Ascending aorta (tissue), 2 donors: Measurements from ENCODE around the gene SYCN. TPM values are rescaled to one million over a fixed set of nuclear protein-coding genes. Genes with fewer than 3 reads are reported as not detected.

Experiments used
- DNase-seq, 2 donors: peaks; one replicate each; pipeline ENCODE4 v3.0.0-alpha.2; 2019; ENCODE audit warnings: low spot score in 2 of 2
- H3K27ac ChIP-seq, 2 donors: fragments of 200-600 bp; sonication (generic); one replicate each; pipeline ENCODE4 v1.5.1; 2016 to 2017; ENCODE audit warnings: mild to moderate bottlenecking in 1 of 2
- H3K27me3 ChIP-seq: fragments of 200-600 bp; sonication (generic); one replicate; pipeline ENCODE4 v1.5.1; 2017
- H3K36me3 ChIP-seq, 2 donors: fragments of 200-600 bp; sonication (generic); one replicate each; pipeline ENCODE4 v1.5.1; 2016
- H3K4me1 ChIP-seq, 2 donors: fragments of 200-600 bp; sonication (generic); one replicate each; pipeline ENCODE4 v1.5.1; 2016 to 2017; ENCODE audit warnings: mild to moderate bottlenecking in 1 of 2
- H3K4me3 ChIP-seq, 2 donors: fragments of 200-600 bp; sonication (generic); one replicate each; pipeline ENCODE4 v1.5.1; 2016 to 2017; ENCODE audit warnings: mild to moderate bottlenecking in 1 of 2
- H3K9me3 ChIP-seq, 2 donors: fragments of 200-600 bp; sonication (generic); one replicate each; pipeline ENCODE4 v1.5.1; 2016
- CTCF ChIP-seq, 3 experiments: fragments of 200-600 bp in 2 of 3; fragments of 450-650 bp in 1 of 3; sonication (generic) in 2 of 3; IDR thresholded peaks; one replicate each; pipeline ENCODE4 v1.5.1; 2016 to 2019; ENCODE audit warnings: antibody characterized with exemption in 3 of 3, mild to moderate bottlenecking in 1 of 3, moderate library complexity in 1 of 3
- intact Hi-C: fragments of 100-400 bp; cut with DNase I; formaldehyde crosslinking; loops from one replicate; pipeline ENCODE4 v1.15.1; 2023
- total RNA-seq: library from RNA; depleted of rRNA; stranded (reverse); fragments of >200 nt; gene quantifications from one replicate; pipeline ENCODE4 v1.1.0, GENCODE V29; 2016

Gene SYCN
- total RNA-seq, 1 donor from 2014 or later = not detected

GRCh38 chr19:39187552-39187943, 16.5 kb downstream of the SYCN start:
- no peaks in the 10 kb centered on the region for H3K27me3 ChIP-seq
- H3K27ac ChIP-seq = no peak overlapping the region

GRCh38 chr19:39186391-39186790, 17.7 kb downstream of the SYCN start:
- Histone ChIP-seq H3K4me3 (no peak overlapping the region), H3K27ac (no peak overlapping the region), H3K36me3 (no peaks in the 10 kb centered on the region), H3K9me3 (no peaks in the 10 kb centered on the region), H3K4me1 (no peaks in the 10 kb centered on the region), H3K27me3 (no peaks in the 10 kb centered on the region)
- DNase-seq = no peak
- intact Hi-C loops = loop anchor here (10.0 kb wide), 1 partner anchor 138 kb away; the partner anchor contains the start of gene LRFN1
- TF ChIP-seq CTCF (IDR thresholded peaks at IDR 0.05) = no peak

More at GRCh38 chr19:39187552-39187943, 16.5 kb downstream of the SYCN start:
- Histone ChIP-seq H3K9me3 (no peaks in the 10 kb centered on the region), H3K36me3 (no peaks in the 10 kb centered on the region), H3K4me3 (no peak overlapping the region), H3K4me1 (no peaks in the 10 kb centered on the region)
- intact Hi-C loops = loop anchor here (1.0 to 10.0 kb wide), 2 partner anchors 65 to 137 kb away; partner anchors contain the start of gene LRFN1
- no peak for TF ChIP-seq CTCF (IDR thresholded peaks at IDR 0.05)
- no peak for DNase-seq

GRCh38 chr19:39183104-39183503, 21.0 kb downstream of the SYCN start:
- H3K9me3 ChIP-seq = no peaks in the 10 kb centered on the region
- no peak for DNase-seq
- H3K27ac ChIP-seq = no peak overlapping the region
- H3K4me3 ChIP-seq = no peak overlapping the region
- H3K27me3 ChIP-seq = no peaks in the 10 kb centered on the region
- peaks cover 7% of the 10 kb centered on the region in 2 donors for H3K36me3 ChIP-seq
- intact Hi-C loops = loop anchor here (10.0 kb wide), 1 partner anchor 142 kb away; the partner anchor contains the start of gene LRFN1
- no peak for TF ChIP-seq CTCF (IDR thresholded peaks at IDR 0.05)
- H3K4me1 ChIP-seq = no peaks in the 10 kb centered on the region

GRCh38 chr19:39182174-39182505, 21.9 kb downstream of the SYCN start:
- no peaks in the 10 kb centered on the region for H3K9me3 ChIP-seq
- H3K27ac ChIP-seq = no peak overlapping the region
- no peak overlapping the region for H3K4me3 ChIP-seq
- intact Hi-C loops = loop anchor here (10.0 kb wide), 1 partner anchor 143 kb away; the partner anchor contains the start of gene LRFN1
- H3K4me1 ChIP-seq = no peaks in the 10 kb centered on the region
- no peak for TF ChIP-seq CTCF (IDR thresholded peaks at IDR 0.05)
- peaks cover 15 to 16% of the 10 kb centered on the region in 2 donors for H3K36me3 ChIP-seq
- no peaks in the 10 kb centered on the region for H3K27me3 ChIP-seq
- no peak for DNase-seq

- intact Hi-C loops = loop anchor here (10.0 kb wide), 1 partner anchor 143 kb away; the partner anchor contains the start of gene LRFN1
Measured at GRCh38 chr19:39181500-39182173, 22.4 kb downstream of the SYCN start.

More at GRCh38 chr19:39181500-39182173, 22.4 kb downstream of the SYCN start:
- Histone ChIP-seq H3K27ac (no peak overlapping the region), H3K4me1 (no peaks in the 10 kb centered on the region), H3K9me3 (no peaks in the 10 kb centered on the region), H3K36me3 (peaks cover 19 to 20% of the 10 kb centered on the region in 2 donors), H3K27me3 (no peaks in the 10 kb centered on the region), H3K4me3 (no peak overlapping the region)
- TF ChIP-seq CTCF (IDR thresholded peaks at IDR 0.05) = no peak
- DNase-seq = no peak
